Measurements from ENCODE around the gene RNF187.
A peak's percentile ranks its signal among the peaks of the same experiment; 100 is the strongest.

RNF187 gene

GRCh38 chr1:228488125-228488817 is 1.1 kb downstream of the RNF187 start:
- Mint-ChIP-seq H3K36me3 (peaks cover 19% of the 10 kb centered on the region), H3K27ac (peak overlapping the region; percentile 99), H3K27me3 (no peaks in the 10 kb centered on the region), H3K9me3 (no peaks in the 10 kb centered on the region), H3K4me3 (peak overlapping the region; percentile 99), H3K4me1 (peaks cover 22% of the 10 kb centered on the region)
- DNase-seq (ENCODE audit: low spot score in 2 of 2) (no peak), ATAC-seq (ENCODE audit: low read depth) (no peak)

DNA sequence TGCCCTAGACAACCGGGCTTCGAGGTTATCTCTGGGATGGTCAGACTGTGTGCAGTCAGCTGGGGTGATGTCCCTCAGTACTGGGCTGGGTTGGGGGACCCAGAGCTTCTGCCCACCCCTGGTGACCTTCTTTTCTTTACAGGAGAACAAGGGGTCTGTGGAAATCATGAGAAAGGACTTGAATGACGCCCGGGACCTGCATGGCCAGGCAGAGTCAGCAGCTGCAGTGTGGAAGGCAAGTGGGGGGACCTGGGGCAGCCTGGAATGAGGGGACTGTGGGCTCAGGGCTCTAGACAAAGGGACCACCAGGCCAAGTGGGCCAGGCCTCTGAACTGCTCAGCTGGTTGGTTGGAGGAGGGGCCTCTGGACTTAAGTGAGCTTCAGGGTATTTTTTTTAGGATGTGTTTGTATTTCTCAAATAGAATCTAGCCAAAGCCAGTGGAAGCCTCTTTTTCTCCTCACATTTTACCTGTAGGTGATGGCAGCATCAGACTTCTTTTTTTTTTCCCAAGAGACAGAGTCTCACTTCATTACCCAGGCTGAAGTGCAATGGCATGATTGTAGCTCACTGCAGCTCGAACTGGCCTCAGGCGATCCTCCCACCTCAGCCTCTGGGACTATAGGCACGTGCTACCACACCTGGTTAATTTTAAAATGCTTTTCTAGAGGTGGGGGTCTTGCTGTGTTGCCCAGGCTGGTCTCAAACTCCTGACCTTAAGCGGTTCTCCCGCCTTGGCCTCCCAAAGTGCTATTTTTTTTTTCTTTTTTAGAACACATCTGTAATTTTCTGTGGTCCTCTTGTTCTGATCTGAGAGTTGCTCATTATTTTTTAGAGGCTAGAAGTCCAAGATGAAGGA is 1.9 kb downstream of the RNF187 start:
- Mint-ChIP-seq H3K27me3 (no peaks in the 10 kb centered on the region), H3K27ac (peak overlapping the region; percentile 99), H3K4me1 (peaks cover 22% of the 10 kb centered on the region), H3K36me3 (peaks cover 24% of the 10 kb centered on the region), H3K4me3 (peak overlapping the region; percentile 99), H3K9me3 (no peaks in the 10 kb centered on the region)
- DNase-seq (ENCODE audit: low spot score in 2 of 2): no peak
- no peak for ATAC-seq (ENCODE audit: low read depth)

- peaks cover 28% of the 10 kb centered on the region for H3K4me1 Mint-ChIP-seq
- no peak for ATAC-seq (ENCODE audit: low read depth)
- no peaks in the 10 kb centered on the region for H3K9me3 Mint-ChIP-seq
- peak overlapping the region; percentile 46 for H3K4me3 Mint-ChIP-seq
- no peaks in the 10 kb centered on the region for H3K27me3 Mint-ChIP-seq
- no peak for DNase-seq (ENCODE audit: low spot score in 2 of 2)
- peak overlapping the region; percentile 36 for H3K27ac Mint-ChIP-seq
- H3K36me3 Mint-ChIP-seq: peaks cover 33% of the 10 kb centered on the region
These were observed 3.2 kb downstream of the RNF187 start for GRCh38 chr1:228490120-228491078.

GRCh38 chr1:228493141-228494043 is 6.2 kb downstream of the RNF187 start:
- Mint-ChIP-seq H3K4me1 (peaks cover 20% of the 10 kb centered on the region), H3K4me3 (no peak overlapping the region), H3K36me3 (peaks cover 51% of the 10 kb centered on the region), H3K9me3 (no peaks in the 10 kb centered on the region), H3K27ac (peak overlapping the region; percentile 24), H3K27me3 (no peaks in the 10 kb centered on the region)
- ATAC-seq (ENCODE audit: low read depth): no peak
- no peak for DNase-seq (ENCODE audit: low spot score in 2 of 2)

DNA sequence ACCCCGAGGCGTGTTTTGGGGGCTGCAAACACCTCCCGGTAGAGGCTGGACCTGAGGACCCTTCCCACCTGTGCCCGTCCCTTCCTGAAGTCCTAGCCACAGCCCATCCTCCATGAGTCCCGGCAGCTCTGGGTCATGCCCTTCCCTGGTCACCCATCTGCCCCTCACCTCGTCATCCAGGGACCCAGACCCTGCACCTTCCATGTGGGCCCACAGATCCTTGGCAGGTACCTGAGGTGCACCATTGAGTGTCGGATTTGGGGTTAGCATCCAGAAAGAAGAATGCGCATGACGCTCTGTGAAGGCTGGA is 6.8 kb downstream of the RNF187 start:
- peak overlapping the region; percentile 24 for H3K27ac Mint-ChIP-seq
- H3K4me3 Mint-ChIP-seq: no peak overlapping the region
- DNase-seq (ENCODE audit: low spot score in 2 of 2) (no peak), ATAC-seq (ENCODE audit: low read depth) (no peak)
- H3K27me3 Mint-ChIP-seq: no peaks in the 10 kb centered on the region
- H3K9me3 Mint-ChIP-seq: no peaks in the 10 kb centered on the region
- peaks cover 51% of the 10 kb centered on the region for H3K36me3 Mint-ChIP-seq
- peaks cover 16% of the 10 kb centered on the region for H3K4me1 Mint-ChIP-seq

- Mint-ChIP-seq H3K27ac (no peak overlapping the region), H3K4me1 (peaks cover 17% of the 10 kb centered on the region), H3K27me3 (no peaks in the 10 kb centered on the region), H3K9me3 (no peaks in the 10 kb centered on the region), H3K4me3 (no peak overlapping the region), H3K36me3 (peaks cover 51% of the 10 kb centered on the region)
- no peak for ATAC-seq (ENCODE audit: low read depth)
- no peak for DNase-seq (ENCODE audit: low spot score in 2 of 2)
These were observed 7.2 kb downstream of the RNF187 start for GRCh38 chr1:228494391-228494790.

DNA sequence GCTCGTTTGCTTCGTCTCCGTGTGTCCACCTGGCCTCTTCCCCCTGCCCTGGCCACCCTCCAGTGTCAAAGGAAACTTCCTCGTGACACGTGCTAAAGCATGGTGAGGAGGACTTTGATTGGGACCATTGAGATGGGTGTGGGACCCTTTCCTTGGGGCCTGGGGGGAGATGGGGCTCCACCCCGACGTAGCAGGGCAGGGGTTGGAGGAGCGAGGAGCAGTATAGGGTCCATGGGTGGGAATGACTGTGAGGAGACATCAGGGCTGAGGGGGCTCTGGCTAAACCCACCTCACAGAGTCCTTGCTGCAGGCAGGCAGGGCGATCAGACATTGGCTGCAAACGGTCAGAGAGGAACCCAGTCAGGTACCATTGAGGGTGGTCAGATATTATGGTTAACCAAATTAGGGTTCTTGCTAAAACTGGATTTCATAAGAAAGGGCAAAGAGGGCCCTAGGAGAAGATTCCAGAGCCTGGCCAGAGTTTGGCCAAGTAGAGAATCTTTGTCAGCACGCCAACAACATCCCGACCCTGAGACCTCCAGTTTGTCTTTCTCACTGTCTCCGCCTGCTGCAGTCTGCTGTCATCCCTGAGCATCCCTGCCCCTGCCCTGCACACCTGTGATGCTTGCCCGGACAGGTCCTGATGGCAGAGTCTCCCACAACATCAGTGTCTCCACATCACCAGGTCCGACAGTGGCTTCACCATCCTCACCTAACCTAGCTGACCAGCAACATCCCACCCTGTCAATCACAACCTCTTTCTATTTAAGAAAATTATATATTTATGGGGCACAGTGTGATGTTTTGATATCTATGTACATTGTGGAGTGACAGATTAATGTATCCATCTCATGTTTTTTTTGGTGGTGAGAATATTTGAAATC is 8.0 kb downstream of the RNF187 start:
- no peaks in the 10 kb centered on the region for H3K27me3 Mint-ChIP-seq
- peaks cover 20% of the 10 kb centered on the region for H3K4me1 Mint-ChIP-seq
- DNase-seq (ENCODE audit: low spot score in 2 of 2) (no peak), ATAC-seq (ENCODE audit: low read depth) (no peak)
- H3K9me3 Mint-ChIP-seq: no peaks in the 10 kb centered on the region
- H3K27ac Mint-ChIP-seq: no peak overlapping the region
- peaks cover 48% of the 10 kb centered on the region for H3K36me3 Mint-ChIP-seq
- no peak overlapping the region for H3K4me3 Mint-ChIP-seq

- Mint-ChIP-seq H3K4me1 (peaks cover 22% of the 10 kb centered on the region), H3K36me3 (peaks cover 41% of the 10 kb centered on the region), H3K27ac (no peak overlapping the region)
These were observed 8.9 kb downstream of the RNF187 start for GRCh38 chr1:228496084-228496483.

DNA sequence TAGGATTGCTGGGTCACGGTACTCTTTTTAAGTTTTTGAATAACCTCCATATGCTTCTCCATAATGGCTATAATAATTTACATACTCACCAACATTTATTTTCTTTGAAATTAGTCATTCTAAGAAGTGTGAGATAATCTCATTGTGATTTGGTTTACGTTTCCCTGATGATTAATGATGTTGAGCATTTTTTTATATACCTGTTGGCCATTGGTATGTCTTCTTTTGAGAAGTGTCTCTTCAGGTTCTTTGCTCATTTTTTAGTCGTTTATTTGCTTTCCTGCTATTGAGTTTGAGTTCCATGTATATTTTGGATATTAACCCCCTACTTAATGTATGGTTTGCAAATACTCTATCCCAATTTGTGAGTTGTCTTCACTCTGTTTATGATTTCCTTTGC is 9.3 kb downstream of the RNF187 start:
- DNase-seq (ENCODE audit: low spot score in 2 of 2): no peak
- Mint-ChIP-seq H3K4me3 (no peak overlapping the region), H3K9me3 (no peaks in the 10 kb centered on the region)

More at GRCh38 chr1:228496084-228496483, 8.9 kb downstream of the RNF187 start:
- Mint-ChIP-seq H3K4me3 (no peak overlapping the region), H3K27me3 (no peaks in the 10 kb centered on the region), H3K9me3 (no peaks in the 10 kb centered on the region)
- DNase-seq (ENCODE audit: low spot score in 2 of 2): no peak
- no peak for ATAC-seq (ENCODE audit: low read depth)

DNA sequence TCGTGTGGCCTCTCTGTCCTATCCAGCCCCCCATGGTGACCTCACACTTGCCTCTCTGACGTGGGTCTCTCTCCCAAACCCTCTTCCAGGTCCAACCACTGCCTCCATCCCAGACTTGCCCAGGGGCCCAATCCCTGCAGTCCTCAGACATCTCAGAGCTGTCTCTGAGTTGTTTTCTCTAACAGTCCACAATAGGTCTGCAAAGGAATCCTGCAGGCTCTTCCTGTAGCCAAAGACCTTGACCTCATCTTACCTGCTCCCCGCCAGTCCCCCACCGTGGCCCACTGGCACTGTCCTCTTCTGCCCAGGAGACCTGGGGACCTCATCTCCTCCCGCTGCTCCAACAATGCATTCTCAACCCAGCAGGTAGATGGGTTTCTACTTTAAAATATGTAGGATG is 10.0 kb downstream of the RNF187 start:
- ATAC-seq (ENCODE audit: low read depth): no peak
- H3K27me3 Mint-ChIP-seq: no peaks in the 10 kb centered on the region
- H3K4me1 Mint-ChIP-seq: peaks cover 26% of the 10 kb centered on the region
- no peak overlapping the region for H3K27ac Mint-ChIP-seq
- peaks cover 37% of the 10 kb centered on the region for H3K36me3 Mint-ChIP-seq
- H3K4me3 Mint-ChIP-seq: no peak overlapping the region
- H3K9me3 Mint-ChIP-seq: no peaks in the 10 kb centered on the region
- no peak for DNase-seq (ENCODE audit: low spot score in 2 of 2)

More for the DNA sequence above, 9.3 kb downstream of the RNF187 start:
- ATAC-seq (ENCODE audit: low read depth): no peak
- peaks cover 41% of the 10 kb centered on the region for H3K36me3 Mint-ChIP-seq
- H3K27me3 Mint-ChIP-seq: no peaks in the 10 kb centered on the region
- peaks cover 25% of the 10 kb centered on the region for H3K4me1 Mint-ChIP-seq
- H3K27ac Mint-ChIP-seq: no peak overlapping the region

- Mint-ChIP-seq H3K36me3 (peaks cover 36% of the 10 kb centered on the region), H3K27me3 (no peaks in the 10 kb centered on the region), H3K4me3 (no peak overlapping the region), H3K4me1 (peaks cover 25% of the 10 kb centered on the region), H3K27ac (no peak overlapping the region), H3K9me3 (no peaks in the 10 kb centered on the region)
- no peak for DNase-seq (ENCODE audit: low spot score in 2 of 2)
- ATAC-seq (ENCODE audit: low read depth): no peak
These were observed 10.6 kb downstream of the RNF187 start for GRCh38 chr1:228497817-228498216.

- Mint-ChIP-seq H3K4me3 (peak overlapping the region; percentile 83), H3K36me3 (peaks cover 22% of the 10 kb centered on the region), H3K27me3 (peaks cover 2% of the 10 kb centered on the region), H3K9me3 (no peaks in the 10 kb centered on the region), H3K27ac (peak overlapping the region; percentile 81), H3K4me1 (peaks cover 17% of the 10 kb centered on the region)
- ATAC-seq (ENCODE audit: low read depth): peak; percentile 72
- peak in 1 of 2 donors; percentile 36 for DNase-seq (ENCODE audit: low spot score in 2 of 2)
These were observed 13.1 kb downstream of the RNF187 start for GRCh38 chr1:228500143-228500734.

All from memory B cell (primary cell).